ENCODE data around the gene MRPL27.

MRPL27 gene

GRCh38 chr17:50386510-50386909 is 13.5 kb upstream of the MRPL27 start:
- no peak for DNase-seq

- no peak for DNase-seq
Measured at GRCh38 chr17:50382931-50383330, 9.9 kb upstream of the MRPL27 start.

GRCh38 chr17:50381920-50382319 is 8.9 kb upstream of the MRPL27 start:
- no peak for DNase-seq

- no peak for DNase-seq
Measured at GRCh38 chr17:50381260-50381815, 8.4 kb upstream of the MRPL27 start.

GRCh38 chr17:50380369-50381259 is 7.6 kb upstream of the MRPL27 start:
- DNase-seq, result no peak

- DNase-seq, result no peak
Measured at GRCh38 chr17:50379351-50380132, 6.6 kb upstream of the MRPL27 start.

- DNase-seq, result no peak
Measured at GRCh38 chr17:50375858-50376538, 3.0 kb upstream of the MRPL27 start.

- no peak for DNase-seq
Measured at GRCh38 chr17:50373705-50374104, 721 bp upstream of the MRPL27 start.

GRCh38 chr17:50372222-50372757 is 694 bp downstream of the MRPL27 start:
- DNase-seq, result no peak

- no peak for DNase-seq
Measured at GRCh38 chr17:50371526-50371925, 1.5 kb downstream of the MRPL27 start.

- no peak for DNase-seq
Measured at GRCh38 chr17:50370052-50370451, 2.9 kb downstream of the MRPL27 start.

GRCh38 chr17:50367401-50367800 is 5.6 kb downstream of the MRPL27 start:
- DNase-seq, result no peak

GRCh38 chr17:50365649-50366393 is 7.2 kb downstream of the MRPL27 start:
- DNase-seq, result no peak

GRCh38 chr17:50365165-50365564 is 7.8 kb downstream of the MRPL27 start:
- DNase-seq, result no peak

GRCh38 chr17:50364715-50365114 is 8.3 kb downstream of the MRPL27 start:
- no peak for DNase-seq

- DNase-seq, result peak in 1 of 58 donors; percentile 46
Measured at GRCh38 chr17:50364061-50364458, 8.9 kb downstream of the MRPL27 start.

GRCh38 chr17:50363217-50364060 is 9.5 kb downstream of the MRPL27 start:
- DNase-seq, result peak in 53 of 58 donors; percentile 7 to 92 (median 68)

- DNase-seq, result no peak
Measured at GRCh38 chr17:50362661-50363060, 10.3 kb downstream of the MRPL27 start.

Data from anterior cingulate cortex (tissue), 58 donors.